Activated T-helper 2 cell treated with anti-CD3 and anti-CD28 coated beads, Interferon-gamma antibody, Interleukin-2, Interleukin-4, amounts not matched to agents 10 μg/mL and 5 μg/mL and 100 μg/mL, durations not matched to agents 14 hours and 24 hours and 36 hours (primary cell): ENCODE measurements around the gene RAB8A. TPM values are rescaled to one million over a fixed set of nuclear protein-coding genes. Genes with fewer than 3 reads are reported as not detected.
"Not testable (repeated sequence)": the region's sequence is repeated elsewhere in the genome, so short reads cannot be mapped to it uniquely, and the experiment has no call there.

Source experiments
- DNase-seq: peaks from one replicate; pipeline ENCODE4 v3.0.0; 2021; ENCODE audit warnings: low spot score
- H3K27ac Mint-ChIP-seq: one replicate; pipeline ENCODE4 v1.8.0; 2021; ENCODE audit warnings: mixed read lengths
- H3K27me3 Mint-ChIP-seq: one replicate; pipeline ENCODE4 v1.8.0; 2021; ENCODE audit warnings: low read depth, mixed read lengths
- H3K36me3 Mint-ChIP-seq: one replicate; pipeline ENCODE4 v1.8.0; 2021; ENCODE audit warnings: low read depth, mixed read lengths
- H3K4me1 Mint-ChIP-seq: one replicate; pipeline ENCODE4 v1.8.0; 2021; ENCODE audit warnings: low read depth, mixed read lengths
- H3K4me3 Mint-ChIP-seq: one replicate; pipeline ENCODE4 v1.8.0; 2021; ENCODE audit warnings: low read depth, mild to moderate bottlenecking, moderate library complexity, mixed read lengths
- H3K9me3 Mint-ChIP-seq: one replicate; pipeline ENCODE4 v1.8.0; 2021; ENCODE audit warnings: mixed read lengths
- intact Hi-C: fragments of 100-400 bp; cut with micrococcal nuclease; formaldehyde crosslinking; loops from one replicate; pipeline ENCODE4 v1.15.1; 2023
- total RNA-seq: library from RNA; stranded (reverse); gene quantifications from 2 replicates; pipeline ENCODE4 v1.2.3, GENCODE V29; 2022

RAB8A gene
- total RNA-seq, 1 donor from 2014 or later, result 256 TPM

DNA sequence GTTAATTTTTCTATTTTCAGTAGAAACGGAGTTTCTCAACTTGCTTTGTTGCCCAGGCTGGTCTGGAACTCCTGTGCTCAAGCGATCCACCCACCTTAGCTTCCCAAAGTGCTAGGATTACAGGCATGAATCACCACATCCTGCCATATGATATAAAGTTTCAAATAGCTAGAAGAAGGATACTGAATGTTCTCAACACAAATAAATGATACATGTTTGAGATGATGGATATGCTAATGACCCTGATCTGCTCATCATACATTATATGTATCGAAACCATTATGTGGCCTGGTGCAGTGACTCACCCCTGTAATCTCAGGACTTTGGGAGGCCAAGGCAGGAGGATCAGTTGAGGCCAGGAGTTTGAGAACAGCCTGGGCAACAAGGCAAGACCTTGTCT is 50.2 kb downstream of the RAB8A start:
- H3K9me3 Mint-ChIP-seq, result no peaks in the 10 kb centered on the region
- H3K4me3 Mint-ChIP-seq, result no peak overlapping the region
- H3K27me3 Mint-ChIP-seq, result no peaks in the 10 kb centered on the region
- DNase-seq, result no peak
- intact Hi-C loops, result loop anchor here (1.0 to 2.0 kb wide), 5 partner anchors 17 to 83 kb away; partner anchors contain the start of genes FAM32A and RAB8A
- peak overlapping the region; percentile 58 for H3K27ac Mint-ChIP-seq
- H3K4me1 Mint-ChIP-seq, result peaks cover 18% of the 10 kb centered on the region
- H3K36me3 Mint-ChIP-seq, result peaks cover 12% of the 10 kb centered on the region

DNA sequence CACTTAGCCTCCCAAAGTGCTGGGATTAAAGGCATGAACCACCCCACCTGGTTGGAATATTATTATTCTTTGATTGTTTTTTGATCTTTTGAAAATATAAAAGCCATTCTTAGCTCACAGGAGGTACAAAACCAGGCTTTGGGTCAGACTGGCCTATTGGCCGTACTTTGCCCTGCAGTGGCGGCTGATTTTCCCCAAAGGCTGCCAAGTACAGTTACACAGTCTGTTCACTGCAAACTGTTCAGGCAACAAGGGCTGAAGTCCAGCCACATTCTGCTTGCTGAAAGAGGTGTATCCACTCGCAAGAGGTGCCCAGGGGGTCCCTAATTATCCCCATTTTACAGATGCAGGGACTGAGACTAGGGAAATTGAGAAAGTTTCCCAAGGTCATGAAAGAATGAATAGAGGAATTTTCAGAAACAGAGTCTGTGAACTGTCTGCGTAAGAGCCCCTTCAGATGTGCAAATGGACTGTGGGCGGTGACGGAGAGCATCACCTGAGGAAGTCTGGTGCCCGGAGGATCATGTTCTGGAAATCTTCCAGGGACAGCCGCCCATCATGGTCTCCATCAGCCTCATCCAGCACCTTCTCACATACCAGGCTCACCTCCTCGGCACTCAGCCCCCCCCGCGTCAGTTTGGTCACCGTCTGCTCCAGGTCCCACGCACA is 52.7 kb downstream of the RAB8A start:
- intact Hi-C loops, result no loop called here
- H3K27ac Mint-ChIP-seq, result no peak overlapping the region
- no peaks in the 10 kb centered on the region for H3K36me3 Mint-ChIP-seq
- no peak for DNase-seq
- peaks cover 6% of the 10 kb centered on the region for H3K9me3 Mint-ChIP-seq
- no peak overlapping the region for H3K4me3 Mint-ChIP-seq
- peaks cover 27% of the 10 kb centered on the region for H3K4me1 Mint-ChIP-seq
- no peaks in the 10 kb centered on the region for H3K27me3 Mint-ChIP-seq

DNA sequence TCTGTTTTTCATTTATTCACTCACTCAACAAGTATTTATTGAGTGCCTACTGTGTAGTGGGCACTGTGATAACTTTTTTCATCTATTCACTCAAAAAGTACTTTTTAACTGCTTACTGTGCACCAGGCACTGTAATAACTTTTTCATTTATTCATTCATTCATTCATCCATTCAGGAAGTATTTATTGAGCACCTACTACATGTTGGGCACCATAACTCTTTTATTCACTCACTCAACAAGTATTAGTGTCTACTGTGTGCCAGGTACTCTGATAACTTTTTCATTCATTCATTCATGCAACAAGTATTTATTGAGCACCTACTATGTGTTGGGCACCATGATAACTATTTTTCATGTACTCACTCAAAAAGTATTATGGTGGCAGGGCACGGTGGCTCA is 54.7 kb downstream of the RAB8A start:
- no peaks in the 10 kb centered on the region for H3K27me3 Mint-ChIP-seq
- peaks cover 15% of the 10 kb centered on the region for H3K4me1 Mint-ChIP-seq
- no peak for DNase-seq
- no peak overlapping the region for H3K4me3 Mint-ChIP-seq
- H3K27ac Mint-ChIP-seq, result no peak overlapping the region
- intact Hi-C loops, result no loop called here
- H3K9me3 Mint-ChIP-seq, result peaks cover 6% of the 10 kb centered on the region
- no peaks in the 10 kb centered on the region for H3K36me3 Mint-ChIP-seq

DNA sequence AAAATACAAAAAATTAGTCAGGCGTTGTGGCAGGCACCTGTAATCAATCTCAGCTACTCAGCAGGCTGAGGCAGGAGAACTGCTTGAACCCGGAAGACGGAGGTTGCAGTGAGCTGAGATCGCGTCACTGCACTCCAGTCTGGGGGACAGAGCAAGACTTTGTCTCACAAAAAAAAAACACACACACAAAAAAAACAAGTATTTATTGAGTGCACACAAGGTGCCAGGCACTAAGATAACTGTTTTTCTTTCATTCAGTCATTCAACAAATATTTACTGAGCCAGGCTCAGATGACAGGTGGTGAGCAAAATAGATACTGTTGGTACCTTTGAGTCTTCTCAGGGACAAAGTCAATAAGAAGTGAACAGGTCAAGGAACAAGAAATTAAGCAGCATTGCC is 55.4 kb downstream of the RAB8A start:
- H3K27ac Mint-ChIP-seq, result no peak overlapping the region
- intact Hi-C loops, result no loop called here
- H3K27me3 Mint-ChIP-seq, result no peaks in the 10 kb centered on the region
- no peaks in the 10 kb centered on the region for H3K36me3 Mint-ChIP-seq
- no peak overlapping the region for H3K4me3 Mint-ChIP-seq
- H3K4me1 Mint-ChIP-seq, result peaks cover 10% of the 10 kb centered on the region
- peaks cover 6% of the 10 kb centered on the region for H3K9me3 Mint-ChIP-seq
- DNase-seq, result no peak

DNA sequence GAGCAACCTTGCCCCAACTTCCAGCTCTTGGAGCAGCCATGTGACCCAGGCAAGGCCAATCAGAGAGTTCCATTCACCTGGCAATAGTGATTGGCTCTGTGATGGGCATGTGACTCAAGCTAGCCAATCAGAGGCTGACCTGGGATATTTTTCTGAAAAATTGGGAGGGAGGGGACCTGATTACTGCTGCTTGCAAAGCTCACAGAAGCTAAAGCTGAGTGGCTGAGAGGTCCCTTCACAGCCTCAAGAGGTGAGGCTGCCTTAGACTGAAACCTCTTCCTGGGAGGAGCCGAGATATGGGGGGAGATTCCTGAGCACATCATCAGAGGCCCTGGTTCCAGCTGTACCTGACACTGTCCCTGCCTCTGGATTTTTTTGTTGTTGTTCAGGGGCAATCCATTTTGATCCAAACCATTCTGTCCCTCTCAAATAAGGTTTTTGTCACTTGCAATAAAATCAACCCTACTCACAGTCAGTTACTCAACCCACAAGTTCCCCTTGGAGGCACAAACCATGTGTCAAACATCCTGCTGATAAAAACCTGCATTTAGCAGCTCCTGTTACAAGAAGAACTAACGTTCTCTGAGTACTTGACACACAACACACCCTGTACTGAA is 56.9 kb downstream of the RAB8A start:
- Mint-ChIP-seq H3K9me3 (peaks cover 6% of the 10 kb centered on the region), H3K36me3 (no peaks in the 10 kb centered on the region), H3K27ac (peak overlapping the region; percentile 71), H3K27me3 (no peaks in the 10 kb centered on the region), H3K4me3 (no peak overlapping the region), H3K4me1 (peaks cover 9% of the 10 kb centered on the region)
- no peak for DNase-seq
- intact Hi-C loops, result no loop called here

DNA sequence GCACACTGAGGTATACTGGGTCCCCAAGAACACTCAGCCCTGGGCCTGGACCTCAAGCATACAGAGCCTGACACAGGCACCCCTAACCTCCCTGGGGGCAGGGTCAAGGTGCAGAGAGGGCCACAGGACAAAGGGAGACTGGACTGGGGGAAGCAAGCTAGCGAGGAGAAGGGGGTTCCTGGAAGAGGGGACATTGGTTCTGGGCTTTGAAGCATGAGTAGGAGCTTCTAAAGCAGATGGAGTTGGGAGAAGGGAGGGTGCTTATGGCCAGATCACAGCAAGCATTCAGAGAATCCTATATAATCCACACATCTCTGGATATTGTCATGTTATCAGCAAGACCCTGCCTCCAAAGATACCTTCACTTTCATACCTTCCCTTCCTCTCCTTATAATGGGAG is 58.4 kb downstream of the RAB8A start:
- Mint-ChIP-seq H3K4me3 (no peak overlapping the region), H3K27me3 (no peaks in the 10 kb centered on the region), H3K4me1 (peaks cover 9% of the 10 kb centered on the region), H3K9me3 (peaks cover 6% of the 10 kb centered on the region), H3K27ac (no peak overlapping the region), H3K36me3 (no peaks in the 10 kb centered on the region)
- intact Hi-C loops, result no loop called here
- no peak for DNase-seq

DNA sequence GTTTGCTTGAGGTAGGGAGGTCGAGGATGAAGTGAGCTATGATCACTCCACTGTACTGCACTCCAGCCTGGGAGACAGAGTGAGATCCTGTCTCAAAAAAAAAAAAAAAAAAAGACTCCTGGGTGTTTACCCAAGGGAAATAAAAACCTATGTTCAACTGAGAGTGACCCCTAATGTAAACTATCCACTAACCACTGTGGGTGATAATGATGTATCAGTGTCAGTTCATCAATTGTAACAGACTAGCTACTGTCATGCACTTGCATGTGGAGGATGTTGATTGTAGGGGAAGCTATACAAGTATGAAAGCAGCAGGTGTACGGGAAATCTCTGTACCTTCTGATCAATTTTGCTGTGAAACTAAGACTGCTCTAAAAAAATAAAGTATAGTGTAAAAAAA is 64.3 kb downstream of the RAB8A start:
- intact Hi-C loops, result no loop called here
- no peak overlapping the region for H3K4me3 Mint-ChIP-seq
- H3K9me3 Mint-ChIP-seq, result no peaks in the 10 kb centered on the region
- H3K4me1 Mint-ChIP-seq, result no peaks in the 10 kb centered on the region
- no peak overlapping the region for H3K27ac Mint-ChIP-seq
- H3K27me3 Mint-ChIP-seq, result peaks cover 3% of the 10 kb centered on the region
- DNase-seq, result no peak
- no peaks in the 10 kb centered on the region for H3K36me3 Mint-ChIP-seq

DNA sequence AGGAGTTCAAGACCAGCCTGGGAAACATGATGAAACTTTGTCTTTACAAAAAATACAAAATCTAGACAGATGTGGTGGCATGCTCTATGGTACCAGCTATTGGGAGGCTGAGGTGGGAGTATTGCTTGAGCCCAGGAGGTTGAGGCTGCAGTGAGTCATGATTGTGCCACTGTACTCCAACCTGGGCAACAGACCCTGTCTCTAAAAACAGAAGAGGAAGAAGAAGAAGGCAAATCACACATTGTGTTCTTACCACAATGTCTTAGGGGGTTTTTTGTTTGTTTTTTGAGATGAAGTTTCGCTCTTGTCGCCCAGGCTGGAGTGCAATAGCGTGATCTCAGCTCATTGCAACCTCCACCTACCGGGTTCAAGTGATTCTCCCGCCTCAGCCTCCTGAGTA is 67.2 kb downstream of the RAB8A start:
- H3K27ac Mint-ChIP-seq, H3K9me3 Mint-ChIP-seq, H3K4me3 Mint-ChIP-seq, H3K27me3 Mint-ChIP-seq, H3K36me3 Mint-ChIP-seq, intact Hi-C loops, DNase-seq, H3K4me1 Mint-ChIP-seq: not testable (repeated sequence)

DNA sequence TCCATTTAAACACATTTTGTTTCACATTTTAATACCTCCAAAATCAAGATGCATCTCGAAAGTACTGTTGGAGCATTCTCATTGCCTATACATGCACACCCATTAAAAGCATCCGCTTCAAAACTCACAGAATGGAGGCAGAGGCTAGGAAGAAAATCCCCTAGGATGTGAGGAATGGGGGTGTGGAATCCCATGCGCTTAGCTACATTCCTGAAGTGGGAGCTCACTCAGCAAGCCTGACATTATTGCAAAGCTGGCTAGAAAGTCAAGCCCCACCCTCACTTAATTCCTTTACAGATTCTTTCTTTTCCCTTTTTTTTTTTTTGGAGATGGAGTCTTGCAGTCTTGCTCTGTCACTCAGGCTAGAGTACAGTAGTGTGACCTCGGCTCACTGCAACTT is 68.9 kb downstream of the RAB8A start:
- peaks cover 3% of the 10 kb centered on the region for H3K27me3 Mint-ChIP-seq
- H3K4me1 Mint-ChIP-seq, result peaks cover 8% of the 10 kb centered on the region
- DNase-seq, result no peak
- H3K4me3 Mint-ChIP-seq, result no peak overlapping the region
- intact Hi-C loops, result no loop called here
- H3K9me3 Mint-ChIP-seq, result no peaks in the 10 kb centered on the region
- peaks cover 6% of the 10 kb centered on the region for H3K36me3 Mint-ChIP-seq
- H3K27ac Mint-ChIP-seq, result no peak overlapping the region

Other genes starting within 250 kb of the RAB8A start
- gene CYP4F2, start 213.8 kb upstream of the RAB8A start, total RNA-seq, result not detected in 2 replicates
- gene CYP4F11, start 177.4 kb upstream of the RAB8A start, total RNA-seq, result not detected in 2 replicates
- not detected in 2 replicates for gene OR10H4, start 162.9 kb upstream of the RAB8A start, total RNA-seq
- gene TPM4, start 35.4 kb upstream of the RAB8A start, total RNA-seq, result 507 and 520 TPM in 2 replicates
- gene HSH2D, start 31.8 kb downstream of the RAB8A start, total RNA-seq, result 42.3 and 43.5 TPM in 2 replicates
- gene CIB3, start 61.6 kb downstream of the RAB8A start, total RNA-seq, result not detected in 2 replicates
- 65.6 and 68.6 TPM in 2 replicates for gene FAM32A, start 73.5 kb downstream of the RAB8A start, total RNA-seq
- 106 and 120 TPM in 2 replicates for gene AP1M1, start 86.0 kb downstream of the RAB8A start, total RNA-seq
- gene KLF2, start 212.9 kb downstream of the RAB8A start, total RNA-seq, result 2.4 and 2.7 TPM in 2 replicates